Spleen (tissue), 11 donors: ENCODE data around the gene SNAPIN. TPM values are rescaled to one million over a fixed set of nuclear protein-coding genes. Genes with fewer than 3 reads are reported as not detected.
A peak's percentile ranks its signal among the peaks of the same experiment; 100 is the strongest.

Source experiments
- DNase-seq: peaks from one replicate; pipeline ENCODE4 v3.0.0-alpha.2; 2020
- H3K27ac ChIP-seq, 8 donors: fragments of 200-600 bp; sonication (generic) in 7 of 8; 1 replicate in 4 of 8; 2 replicates in 4 of 8; pipeline versions ENCODE4 v1.5.0 to v1.8.0; 2016 to 2021; ENCODE audit warnings: inconsistent platforms in 4 of 8, mild to moderate bottlenecking in 4 of 8, moderate library complexity in 1 of 8
- H3K27me3 ChIP-seq, 7 donors: fragments of 200-600 bp; sonication (generic) in 6 of 7; replicated peaks in 1 of 7; 1 replicate in 4 of 7; 2 replicates in 3 of 7; pipeline versions ENCODE4 v1.5.0 to v1.8.0; 2016 to 2021; ENCODE audit warnings: inconsistent platforms in 3 of 7, mild to moderate bottlenecking in 1 of 7
- H3K36me3 ChIP-seq, 6 donors: fragments of 200-600 bp; sonication (generic) in 5 of 6; 1 replicate in 4 of 6; 2 replicates in 2 of 6; pipeline versions ENCODE4 v1.5.0 to v1.8.0; 2016 to 2021; ENCODE audit warnings: inconsistent platforms in 2 of 6
- H3K4me1 ChIP-seq, 6 donors: fragments of 200-600 bp; sonication (generic) in 5 of 6; 1 replicate in 3 of 6; 2 replicates in 3 of 6; pipeline versions ENCODE4 v1.5.0 to v1.8.0; 2016 to 2021; ENCODE audit warnings: inconsistent platforms in 3 of 6
- H3K4me3 ChIP-seq, 8 donors: fragments of 200-600 bp; sonication (generic) in 7 of 8; 1 replicate in 4 of 8; 2 replicates in 4 of 8; pipeline versions ENCODE4 v1.5.0 to v1.8.0; 2016 to 2021; ENCODE audit warnings: inconsistent platforms in 4 of 8, mild to moderate bottlenecking in 4 of 8, moderate library complexity in 2 of 8
- H3K9me3 ChIP-seq, 8 donors: fragments of 200-600 bp; sonication (generic) in 7 of 8; 1 replicate in 4 of 8; 2 replicates in 4 of 8; pipeline versions ENCODE4 v1.5.0 to v1.8.0; 2016 to 2021; ENCODE audit warnings: inconsistent platforms in 4 of 8
- CTCF ChIP-seq, 11 experiments: fragments of 200-600 bp in 7 of 11; fragments of 450-650 bp in 4 of 11; sonication (generic) in 4 of 11; IDR thresholded peaks in 8 of 11; conservative IDR thresholded peaks in 3 of 11; 1 replicate in 7 of 11; 2 replicates in 4 of 11; pipeline versions ENCODE4 v1.4.0 to v1.8.0; 2016 to 2021; ENCODE audit warnings: antibody characterized with exemption in 11 of 11, inconsistent platforms in 4 of 11, mild to moderate bottlenecking in 1 of 11
- POLR2A ChIP-seq, 3 donors: fragments of 450-650 bp; IDR thresholded peaks; one replicate each; pipeline ENCODE4 v1.5.1; 2017; ENCODE audit warnings: antibody characterized with exemption in 3 of 3, mild to moderate bottlenecking in 1 of 3
- POLR2AphosphoS5 ChIP-seq, 3 donors: sonication (generic); formaldehyde crosslinking; IDR thresholded peaks; one replicate each; pipeline ENCODE4 v1.5.1; 2017; ENCODE audit warnings: antibody characterized with exemption in 3 of 3
- WGBS, 5 donors: extraction: QIAGEN DNeasy Blood & Tissue Kit in 3 of 5; methylation state at CpG; one replicate each; pipeline versions ENCODE4 v1.1.5 to v1.1.7; 2013 to 2018; 5-methylcytosine and 5-hydroxymethylcytosine counted together
- intact Hi-C: fragments of 100-400 bp; cut with DNase I; formaldehyde crosslinking; loops from one replicate; pipeline ENCODE4 v1.15.0; 2023; ENCODE audit warnings: low total_unique reads
- polyA plus RNA-seq, 3 donors: library from polyadenylated mRNA; stranded (reverse); fragments of 200-250 nt; gene quantifications; one replicate each; pipeline ENCODE4 v1.2.1, GENCODE V29; 2013
- total RNA-seq, 7 donors: library from RNA; depleted of rRNA in 3 of 7; stranded (reverse); fragments of >200 nt in 3 of 7; fragmentation: NEBNext Ultra II Directional in 4 of 7; extraction: Animal tissue kit (Norgen Biotek cat#: 25700) in 4 of 7; gene quantifications; one replicate each; pipeline versions ENCODE4 v1.1.0 to v1.2.1, GENCODE V29; 2016 to 2021
- donor health status: healthy with polysubstance abuse.
- donor health status: DM: no; HTN: no; CAD: no; lungs with moderate emphysema.
- donor health status: DM: no; HTN: no; CAD: no.
- donor health status: Bipolar disorder and iron deficiency.
- donor health status: healthy.
- donor health status: DM: no; HTN: no; CAD: no.
- donor health status: DM: yes; HTN: yes; CAD: no.

SNAPIN gene
- total and polyA plus RNA-seq, 10 donors = 26.3 to 60.7 (median 38.3) TPM

DNA sequence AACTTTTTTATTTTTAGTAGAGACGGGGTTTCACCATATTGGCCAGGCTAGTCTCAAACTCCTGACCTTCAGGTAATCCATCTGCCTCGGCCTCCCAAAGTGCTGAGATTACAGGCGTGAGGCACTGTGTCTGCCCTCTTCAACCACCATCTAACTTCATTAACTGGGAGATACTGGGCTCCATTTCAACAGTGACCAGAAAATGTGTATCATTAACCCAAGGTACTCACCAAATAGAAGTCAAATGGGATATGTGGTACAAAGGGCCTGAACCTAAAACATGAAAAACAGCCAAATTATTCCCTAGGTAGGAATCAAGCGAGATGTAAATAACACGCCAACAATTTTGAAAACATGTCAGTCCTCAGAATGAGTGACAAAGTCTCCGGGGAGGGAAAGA lies 11.1 kb downstream of the SNAPIN start:
- TF ChIP-seq POLR2AphosphoS5 (IDR thresholded peaks at IDR 0.05) (no peak), POLR2A (IDR thresholded peaks at IDR 0.05) (no peak), CTCF (IDR thresholded peaks at IDR 0.05 in 8 of 11, conservative IDR thresholded peaks at IDR 0.05 in 3 of 11) (no peak)
- 79 to 93% (median 86%) methylated on average over 6 of the region's 6 CpGs for WGBS, 5 donors
- Histone ChIP-seq H3K4me3 (peak overlapping the region; percentile 65 to 90 (median 78)), H3K36me3 (peaks cover 0 to 52% (median 48%) of the 10 kb centered on the region in 6 donors), H3K4me1 (peaks cover 15 to 42% (median 34%) of the 10 kb centered on the region in 6 donors), H3K9me3 (no peaks in the 10 kb centered on the region), H3K27me3 (no peaks in the 10 kb centered on the region), H3K27ac (peak overlapping the region in 4 of 8 donors; percentile 91 to 94 (median 93))
- intact Hi-C loops = no loop called here
- DNase-seq = peak; percentile 27

- 1 to 3% (median 2%) methylated on average over 22 of the region's 22 CpGs for WGBS, 5 donors
- DNase-seq = peak; percentile 87
- TF ChIP-seq CTCF (IDR thresholded peaks at IDR 0.05 in 8 of 11, conservative IDR thresholded peaks at IDR 0.05 in 3 of 11) (peak in 1 of 11 experiments; percentile 7), POLR2AphosphoS5 (IDR thresholded peaks at IDR 0.05) (no peak), POLR2A (IDR thresholded peaks at IDR 0.05) (no peak)
- Histone ChIP-seq H3K27me3 (no peaks in the 10 kb centered on the region), H3K4me1 (peaks cover 15 to 42% (median 34%) of the 10 kb centered on the region in 6 donors), H3K27ac (peak overlapping the region; percentile 73 to 94 (median 90)), H3K4me3 (peak overlapping the region; percentile 65 to 90 (median 78)), H3K36me3 (peaks cover 0 to 44% (median 40%) of the 10 kb centered on the region in 6 donors), H3K9me3 (no peaks in the 10 kb centered on the region)
- intact Hi-C loops = no loop called here
Observed at GRCh38 chr1:153670257-153670858, 11.9 kb downstream of the SNAPIN start.

GRCh38 chr1:153670859-153671627 lies 12.5 kb downstream of the SNAPIN start, which contains the start of gene ILF2:
Gene ILF2, minus strand, starts transcription at chr1:153670993. Its CDS starts 71 bp downstream, at chr1:153670922.
- peak; percentile 95 for DNase-seq
- TF ChIP-seq POLR2AphosphoS5 (IDR thresholded peaks at IDR 0.05) (peak; percentile 69 to 98 (median 93)), CTCF (IDR thresholded peaks at IDR 0.05 in 8 of 11, conservative IDR thresholded peaks at IDR 0.05 in 3 of 11) (peak in 3 of 11 experiments; percentile 1 to 18 (median 11)), POLR2A (IDR thresholded peaks at IDR 0.05) (peak in 2 of 3 donors; percentile 56 to 75)
- WGBS, 5 donors = 0 to 1% (median 0%) methylated on average over 35 of the region's 35 CpGs
- H3K9me3 ChIP-seq = no peaks in the 10 kb centered on the region
- H3K36me3 ChIP-seq = peaks cover 0 to 38% (median 33%) of the 10 kb centered on the region in 6 donors
- peak within 1 kb of the TSS; percentile 65 to 90 (median 78) for H3K4me3 ChIP-seq
- no peaks in the 10 kb centered on the region for H3K27me3 ChIP-seq
- peak within 1 kb of the TSS; percentile 82 to 94 (median 90) for H3K27ac ChIP-seq
- H3K4me1 ChIP-seq = peaks cover 15 to 42% (median 34%) of the 10 kb centered on the region in 6 donors
- intact Hi-C loops = no loop called here
